Adrenal gland (tissue), 12 donors: ENCODE measurements around the gene RAD51B. TPM values are rescaled to one million over a fixed set of nuclear protein-coding genes. Genes with fewer than 3 reads are reported as not detected.

ENCODE experiments used
- DNase-seq, 7 donors: peaks; one replicate each; pipeline ENCODE4 v3.0.0-alpha.2; 2019 to 2020
- H3K27ac ChIP-seq, 5 donors: fragments of 200-600 bp; sonication (generic) in 4 of 5; 1 replicate in 3 of 5; 2 replicates in 2 of 5; pipeline versions ENCODE4 v1.5.1 to v1.8.0; 2016 to 2020; ENCODE audit warnings: mild to moderate bottlenecking in 1 of 5
- H3K27me3 ChIP-seq: fragments of 200-600 bp; 2 replicates; pipeline ENCODE4 v1.8.0; 2021
- H3K36me3 ChIP-seq, 2 donors: fragments of 200-600 bp; replicated peaks in 1 of 2; 1 replicate in 1 of 2; 2 replicates in 1 of 2; pipeline versions ENCODE4 v1.5.1 to v1.8.0; 2018 to 2022
- H3K4me1 ChIP-seq, 2 donors: fragments of 200-600 bp; replicated peaks in 1 of 2; 1 replicate in 1 of 2; 2 replicates in 1 of 2; pipeline versions ENCODE4 v1.5.1 to v1.8.0; 2018 to 2021
- H3K4me3 ChIP-seq, 4 donors: fragments of 200-600 bp; sonication (generic) in 3 of 4; one replicate each; pipeline ENCODE4 v1.5.1; 2016 to 2018
- H3K9me3 ChIP-seq, 3 donors: fragments of 200-600 bp; sonication (generic) in 1 of 3; replicated peaks in 1 of 3; 1 replicate in 2 of 3; 2 replicates in 1 of 3; pipeline versions ENCODE4 v1.5.1 to v1.8.0; 2016 to 2021
- CTCF ChIP-seq, 6 experiments: fragments of 450-650 bp in 4 of 6; fragments of 200-600 bp in 2 of 6; sonication (generic) in 1 of 6; IDR thresholded peaks; 1 replicate in 5 of 6; 2 replicates in 1 of 6; pipeline versions ENCODE4 v1.5.1 to v1.8.0; 2016 to 2021; ENCODE audit warnings: antibody characterized with exemption in 6 of 6, mild to moderate bottlenecking in 2 of 6, moderate library complexity in 1 of 6
- POLR2A ChIP-seq, 2 donors: fragments of 450-650 bp; IDR thresholded peaks; one replicate each; pipeline ENCODE4 v1.6.1; 2017; ENCODE audit warnings: antibody characterized with exemption in 2 of 2, mild to moderate bottlenecking in 2 of 2, moderate library complexity in 1 of 2
- WGBS, 4 donors: extraction: QIAGEN DNeasy Blood & Tissue Kit in 2 of 4; methylation state at CpG; one replicate each; pipeline versions ENCODE4 v1.1.5 to v1.1.7; 2013 to 2017; 5-methylcytosine and 5-hydroxymethylcytosine counted together
- intact Hi-C, 2 donors: fragments of 100-400 bp; cut with DNase I; formaldehyde crosslinking; loops; one replicate each; pipeline versions ENCODE4 v1.14.1 to v1.15.0; 2022 to 2023
- polyA plus RNA-seq, 3 donors: library from polyadenylated mRNA; stranded (reverse); fragments of 200-250 nt in 2 of 3; fragments of 350-450 nt in 1 of 3; fragmentation: Illumina TruSeq in 1 of 3; extraction: RNeasy Lipid Tissue Mini Kit (QIAGEN cat#74804) in 1 of 3; gene quantifications; one replicate each; pipeline ENCODE4 v1.2.3, GENCODE V29; 2013 to 2014
- total RNA-seq, 9 donors: library from RNA; depleted of rRNA in 4 of 9; stranded (reverse); fragments of >200 nt in 4 of 9; fragments of 120-200 nt in 1 of 9; fragmentation: NEBNext Ultra II Directional in 1 of 9; extraction: Animal tissue kit (Norgen Biotek cat#: 25700) in 1 of 9; gene quantifications; one replicate each; pipeline versions ENCODE4 v1.1.0 to v1.2.4, GENCODE V29; 2013 to 2023
- donor health status: healthy with polysubstance abuse.
- donor health status: Bipolar disorder and iron deficiency.
- donor health status: DM: yes; HTN: yes; CAD: no.
- donor health status: DM: no; HTN: no; CAD: no.
- donor health status: DM: no; HTN: no; CAD: no.
- donor health status: DM: yes; HTN: yes; CAD: no.

The RAD51B gene
- total and polyA plus RNA-seq, 12 donors, result 2.3 to 24.6 (median 12.4) TPM

- no peak for DNase-seq
- intact Hi-C loops, result no loop called here
- Histone ChIP-seq H3K27me3 (no peaks in the 10 kb centered on the region), H3K4me3 (no peak overlapping the region), H3K36me3 (no peaks in the 10 kb centered on the region), H3K4me1 (no peaks in the 10 kb centered on the region), H3K27ac (no peak overlapping the region), H3K9me3 (no peaks in the 10 kb centered on the region)
- TF ChIP-seq CTCF (IDR thresholded peaks at IDR 0.05) (no peak), POLR2A (IDR thresholded peaks at IDR 0.05) (no peak)
Measured at GRCh38 chr14:67952786-67953185, 133.2 kb downstream of the RAD51B start.

GRCh38 chr14:67955261-67955660, 135.7 kb downstream of the RAD51B start:
- Histone ChIP-seq H3K36me3 (no peaks in the 10 kb centered on the region), H3K9me3 (no peaks in the 10 kb centered on the region), H3K4me3 (no peak overlapping the region), H3K4me1 (no peaks in the 10 kb centered on the region), H3K27ac (no peak overlapping the region), H3K27me3 (no peaks in the 10 kb centered on the region)
- TF ChIP-seq POLR2A (IDR thresholded peaks at IDR 0.05) (no peak), CTCF (IDR thresholded peaks at IDR 0.05) (no peak)
- intact Hi-C loops, result no loop called here
- DNase-seq, result no peak

GRCh38 chr14:67957946-67958345, 138.4 kb downstream of the RAD51B start:
- H3K4me1 ChIP-seq, result no peaks in the 10 kb centered on the region
- intact Hi-C loops, result no loop called here
- H3K27me3 ChIP-seq, result no peaks in the 10 kb centered on the region
- no peaks in the 10 kb centered on the region for H3K36me3 ChIP-seq
- H3K4me3 ChIP-seq, result no peak overlapping the region
- DNase-seq, result no peak
- 61 to 96% (median 92%) methylated on average over 3 of the region's 3 CpGs for WGBS, 4 donors
- H3K27ac ChIP-seq, result no peak overlapping the region
- TF ChIP-seq CTCF (IDR thresholded peaks at IDR 0.05), result no peak
- TF ChIP-seq POLR2A (IDR thresholded peaks at IDR 0.05), result no peak
- no peaks in the 10 kb centered on the region for H3K9me3 ChIP-seq

- no peak overlapping the region for H3K27ac ChIP-seq
- DNase-seq, result no peak
- peaks cover 0 to 6% of the 10 kb centered on the region in 2 donors for H3K4me1 ChIP-seq
- intact Hi-C loops, result no loop called here
- no peak overlapping the region for H3K4me3 ChIP-seq
- H3K27me3 ChIP-seq, result no peaks in the 10 kb centered on the region
- TF ChIP-seq CTCF (IDR thresholded peaks at IDR 0.05), result no peak
- TF ChIP-seq POLR2A (IDR thresholded peaks at IDR 0.05), result no peak
- no peaks in the 10 kb centered on the region for H3K36me3 ChIP-seq
- H3K9me3 ChIP-seq, result no peaks in the 10 kb centered on the region
- 85 to 95% (median 92%) methylated on average over 2 of the region's 2 CpGs for WGBS, 4 donors
Measured at GRCh38 chr14:67961676-67962075, 142.1 kb downstream of the RAD51B start.
